HUES6 (cell line): Measurements from ENCODE around the gene CNEP1R1.
A peak's percentile ranks its signal among the peaks of the same experiment; 100 is the strongest.

Source experiments
- H3K27ac ChIP-seq: 2 replicates; pipeline ENCODE4 v1.7.0; 2013; ENCODE audit warnings: low read depth, mild to moderate bottlenecking, low read length, inconsistent platforms
- H3K27me3 ChIP-seq: 2 replicates; pipeline ENCODE4 v1.6.1; 2013; ENCODE audit warnings: low read length; ENCODE audit not compliant: control insufficient read depth, insufficient read depth
- H3K36me3 ChIP-seq: 2 replicates; pipeline ENCODE4 v1.6.1; 2013; ENCODE audit warnings: low read length; ENCODE audit not compliant: control insufficient read depth, insufficient read depth
- H3K4me1 ChIP-seq: 2 replicates; pipeline ENCODE4 v1.6.1; 2013; ENCODE audit warnings: low read length; ENCODE audit not compliant: control insufficient read depth, insufficient read depth
- H3K4me3 ChIP-seq: 2 replicates; pipeline ENCODE4 v1.5.1; 2013; ENCODE audit warnings: low read depth, low read length
- H3K9ac ChIP-seq: one replicate; pipeline ENCODE4 v1.6.1; 2013; ENCODE audit warnings: mild to moderate bottlenecking, low read length
- H3K9me3 ChIP-seq: 2 replicates; pipeline ENCODE4 v1.6.1; 2013; ENCODE audit warnings: low read depth, low read length; ENCODE audit not compliant: control insufficient read depth, insufficient read depth

The CNEP1R1 gene

GRCh38 chr16:50017553-50017952, 7.5 kb upstream of the CNEP1R1 start:
- Histone ChIP-seq H3K36me3 (no peaks in the 10 kb centered on the region), H3K27ac (no peak overlapping the region)

DNA sequence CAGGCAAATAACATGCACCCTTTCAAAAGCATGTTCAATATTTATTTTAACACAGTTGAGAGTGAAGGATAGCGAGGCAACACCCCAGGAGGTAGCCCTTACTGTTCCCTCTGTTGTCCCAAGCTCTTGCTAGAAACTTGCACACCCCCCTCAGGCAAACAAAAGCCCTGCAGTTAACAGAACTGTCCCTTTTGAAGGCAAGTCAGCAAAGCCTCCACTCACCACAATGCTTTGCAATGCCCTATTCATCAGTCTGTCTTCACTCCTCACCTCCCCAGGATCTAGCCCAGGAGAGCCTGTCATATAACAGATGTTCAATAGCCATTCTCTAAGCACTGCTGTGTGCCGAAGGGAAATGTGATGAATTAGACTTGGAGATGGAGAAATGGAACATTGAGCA, 3.5 kb upstream of the CNEP1R1 start:
- H3K9ac ChIP-seq, result no peak overlapping the region
- H3K4me1 ChIP-seq, result peaks cover 8% of the 10 kb centered on the region
- no peak overlapping the region for H3K27ac ChIP-seq
- H3K4me3 ChIP-seq, result no peak overlapping the region
- no peaks in the 10 kb centered on the region for H3K27me3 ChIP-seq
- H3K9me3 ChIP-seq, result no peaks in the 10 kb centered on the region
- no peaks in the 10 kb centered on the region for H3K36me3 ChIP-seq

More at GRCh38 chr16:50017553-50017952, 7.5 kb upstream of the CNEP1R1 start:
- Histone ChIP-seq H3K4me3 (no peak overlapping the region), H3K9me3 (no peaks in the 10 kb centered on the region), H3K27me3 (no peaks in the 10 kb centered on the region), H3K4me1 (peaks cover 3% of the 10 kb centered on the region; the same call in 1 of the 2 replicates), H3K9ac (no peak overlapping the region)

GRCh38 chr16:50023641-50024040, 1.4 kb upstream of the CNEP1R1 start:
- H3K4me3 ChIP-seq, result no peak overlapping the region
- H3K27ac ChIP-seq, result no peak overlapping the region
- peaks cover 2% of the 10 kb centered on the region for H3K36me3 ChIP-seq
- no peaks in the 10 kb centered on the region for H3K9me3 ChIP-seq
- H3K4me1 ChIP-seq, result peaks cover 8% of the 10 kb centered on the region
- no peaks in the 10 kb centered on the region for H3K27me3 ChIP-seq
- H3K9ac ChIP-seq, result no peak overlapping the region

- peaks cover 8% of the 10 kb centered on the region for H3K4me1 ChIP-seq
- H3K27me3 ChIP-seq, result no peaks in the 10 kb centered on the region
- H3K36me3 ChIP-seq, result peaks cover 4% of the 10 kb centered on the region
- no peaks in the 10 kb centered on the region for H3K9me3 ChIP-seq
- no peak overlapping the region for H3K9ac ChIP-seq
- no peak overlapping the region for H3K27ac ChIP-seq
- peak overlapping the region; percentile 28; the same call in 1 of the 2 replicates for H3K4me3 ChIP-seq
Measured at GRCh38 chr16:50024207-50024606, 818 bp upstream of the CNEP1R1 start.

GRCh38 chr16:50025537-50025931, 509 bp downstream of the CNEP1R1 start:
- H3K36me3 ChIP-seq, result peaks cover 17% of the 10 kb centered on the region
- H3K9me3 ChIP-seq, result no peaks in the 10 kb centered on the region
- peak overlapping the region; percentile 75 for H3K4me3 ChIP-seq
- no peak overlapping the region for H3K27ac ChIP-seq
- peak overlapping the region; percentile 64 for H3K9ac ChIP-seq
- H3K27me3 ChIP-seq, result no peaks in the 10 kb centered on the region
- H3K4me1 ChIP-seq, result peaks cover 8% of the 10 kb centered on the region

DNA sequence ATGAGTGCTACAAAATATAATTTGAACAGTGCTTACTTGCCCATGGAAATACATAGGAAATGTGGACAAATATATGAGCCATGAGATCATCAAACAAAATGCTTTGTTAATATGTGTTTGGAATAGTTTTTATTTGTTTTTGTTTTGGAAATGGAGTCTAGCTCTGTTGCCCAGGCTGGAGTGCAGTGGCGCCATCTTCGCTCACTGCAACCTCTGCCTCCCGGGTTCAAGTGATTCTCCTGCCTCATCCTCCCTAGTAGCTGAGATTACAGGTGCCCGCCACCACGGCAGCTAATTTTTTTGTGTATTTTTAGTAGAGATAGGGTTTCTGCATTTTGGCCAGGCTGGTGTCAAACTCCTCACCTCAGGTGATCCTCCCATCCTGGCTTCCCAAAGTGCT, 2.8 kb downstream of the CNEP1R1 start:
- Histone ChIP-seq H3K27me3 (no peaks in the 10 kb centered on the region), H3K9me3 (no peaks in the 10 kb centered on the region), H3K4me3 (no peak overlapping the region), H3K27ac (no peak overlapping the region), H3K4me1 (peaks cover 4% of the 10 kb centered on the region), H3K36me3 (peaks cover 30% of the 10 kb centered on the region), H3K9ac (no peak overlapping the region)

DNA sequence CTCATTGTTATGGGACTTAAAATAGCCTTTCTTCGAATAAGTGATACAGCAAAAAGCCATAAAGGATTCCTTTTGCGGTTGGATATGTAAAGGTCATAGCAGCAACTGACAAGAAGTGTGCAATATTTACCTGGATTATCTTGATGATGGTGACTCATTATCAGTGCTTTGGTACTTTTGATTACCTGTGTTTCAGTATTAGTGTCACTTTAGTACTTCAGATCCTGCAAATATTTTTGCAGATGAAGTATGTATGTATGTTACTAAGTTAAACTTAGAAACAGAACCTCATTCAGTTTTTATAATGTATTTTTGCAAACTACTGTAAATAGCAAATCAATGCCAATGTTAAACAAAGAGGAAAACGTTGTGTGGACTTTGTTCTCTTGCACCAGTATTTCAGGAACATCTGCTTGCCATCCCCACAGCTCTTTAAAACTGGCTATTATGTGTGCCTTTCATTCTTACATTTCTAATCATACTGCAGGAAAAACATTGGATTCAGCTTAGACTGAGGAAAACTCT, 10.5 kb downstream of the CNEP1R1 start:
- no peak overlapping the region for H3K27ac ChIP-seq
- H3K9ac ChIP-seq, result no peak overlapping the region
- peaks cover 8% of the 10 kb centered on the region; the same call in 1 of the 2 replicates for H3K4me1 ChIP-seq
- peaks cover 37% of the 10 kb centered on the region for H3K36me3 ChIP-seq
- no peaks in the 10 kb centered on the region for H3K27me3 ChIP-seq
- no peaks in the 10 kb centered on the region for H3K9me3 ChIP-seq
- no peak overlapping the region for H3K4me3 ChIP-seq

DNA sequence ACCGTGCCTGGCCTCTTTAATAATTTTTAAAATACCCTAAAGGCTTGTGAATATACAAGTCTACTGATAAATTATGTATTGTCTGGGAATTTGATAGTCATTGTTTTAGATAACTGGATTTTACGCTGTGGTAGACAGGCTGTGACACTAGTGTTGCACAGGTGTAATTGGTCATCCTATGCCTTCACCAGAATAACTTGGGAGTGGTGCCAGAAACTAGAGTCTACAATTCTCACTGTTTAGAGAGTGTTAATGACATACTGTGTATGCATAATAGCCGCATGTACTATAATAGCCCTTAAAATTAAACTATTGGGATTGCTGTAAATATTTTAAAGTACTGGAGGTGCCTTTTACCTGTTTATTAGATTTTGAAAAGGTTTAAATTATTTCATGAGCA, 11.4 kb downstream of the CNEP1R1 start:
- Histone ChIP-seq H3K36me3 (peaks cover 34% of the 10 kb centered on the region), H3K9me3 (no peaks in the 10 kb centered on the region), H3K27me3 (no peaks in the 10 kb centered on the region), H3K27ac (no peak overlapping the region), H3K4me1 (peaks cover 8% of the 10 kb centered on the region; the same call in 1 of the 2 replicates), H3K4me3 (no peak overlapping the region), H3K9ac (no peak overlapping the region)

DNA sequence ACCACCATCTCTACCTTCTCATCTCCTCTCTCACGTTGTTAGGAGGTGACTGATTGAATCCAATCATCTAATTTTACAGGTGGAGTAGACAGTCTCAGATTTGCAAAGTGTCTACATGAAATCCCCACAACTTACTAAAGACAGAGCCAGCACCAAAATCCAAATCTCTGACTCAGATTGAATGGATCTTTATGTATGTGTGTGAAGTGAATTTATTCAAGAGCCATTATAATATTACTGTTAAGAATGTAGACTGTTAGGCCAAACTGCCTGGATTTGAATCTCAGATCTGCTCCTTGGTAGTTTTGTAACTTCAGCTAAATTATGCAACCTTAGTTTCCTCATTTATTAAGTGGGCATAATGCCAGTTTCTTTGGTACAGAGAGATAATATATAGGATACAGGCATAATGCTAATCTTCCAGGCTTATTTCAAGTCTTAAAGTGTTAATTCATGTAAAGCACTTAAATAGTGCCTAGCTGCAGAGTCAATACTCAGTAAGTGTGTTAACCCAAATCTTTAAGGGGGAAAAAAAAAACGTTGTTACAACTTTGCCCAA, 12.7 kb downstream of the CNEP1R1 start:
- Histone ChIP-seq H3K36me3 (peaks cover 24% of the 10 kb centered on the region), H3K27me3 (no peaks in the 10 kb centered on the region), H3K9ac (no peak overlapping the region), H3K4me3 (no peak overlapping the region), H3K9me3 (no peaks in the 10 kb centered on the region), H3K4me1 (peaks cover 8% of the 10 kb centered on the region; the same call in 1 of the 2 replicates), H3K27ac (no peak overlapping the region)

- no peak overlapping the region for H3K9ac ChIP-seq
- H3K4me1 ChIP-seq, result peaks cover 8% of the 10 kb centered on the region; the same call in 1 of the 2 replicates
- H3K27ac ChIP-seq, result no peak overlapping the region
- H3K9me3 ChIP-seq, result no peaks in the 10 kb centered on the region
- H3K27me3 ChIP-seq, result no peaks in the 10 kb centered on the region
- H3K36me3 ChIP-seq, result peaks cover 24% of the 10 kb centered on the region
- no peak overlapping the region for H3K4me3 ChIP-seq
Measured at GRCh38 chr16:50038286-50038685, 13.3 kb downstream of the CNEP1R1 start.

DNA sequence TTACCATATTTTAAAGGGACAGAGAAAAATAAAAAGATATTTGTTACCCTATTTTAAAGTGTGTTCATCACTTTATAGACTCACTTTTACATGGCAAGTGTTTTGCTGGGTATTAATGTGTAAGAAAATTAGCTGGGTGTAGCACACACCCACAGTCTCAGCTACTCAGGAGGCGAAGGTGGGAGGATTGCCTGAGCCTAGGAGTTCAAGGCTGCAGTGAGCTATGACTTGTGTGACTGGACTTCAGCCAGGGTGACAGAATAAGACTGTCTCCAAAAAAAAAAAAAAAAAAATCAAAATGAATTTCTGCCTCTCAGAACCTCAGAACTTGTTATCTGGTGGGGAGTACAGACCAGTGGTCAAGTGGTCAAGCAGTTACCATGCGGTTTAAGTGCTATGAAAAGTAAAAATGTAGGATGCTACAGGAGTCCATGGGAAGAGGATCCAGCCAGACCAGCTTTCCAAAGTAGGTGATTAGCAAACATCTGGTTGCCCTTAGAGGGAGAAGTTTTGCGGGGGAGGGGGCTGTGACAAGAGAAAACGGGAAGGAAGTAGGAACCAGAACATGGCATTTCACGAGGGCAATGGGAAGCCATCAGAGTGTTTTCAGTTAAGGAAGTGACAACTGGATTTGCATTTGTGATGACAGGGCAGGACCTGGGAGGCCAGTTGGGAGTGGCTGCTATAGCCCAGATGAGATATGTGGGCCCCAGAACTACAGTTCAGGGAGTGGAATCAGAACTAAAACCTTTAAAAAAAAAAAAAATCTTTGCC, 13.9 kb downstream of the CNEP1R1 start:
- H3K9me3 ChIP-seq, result no peaks in the 10 kb centered on the region
- peaks cover 8% of the 10 kb centered on the region; the same call in 1 of the 2 replicates for H3K4me1 ChIP-seq
- H3K27me3 ChIP-seq, result no peaks in the 10 kb centered on the region
- no peak overlapping the region for H3K4me3 ChIP-seq
- peaks cover 22% of the 10 kb centered on the region for H3K36me3 ChIP-seq
- no peak overlapping the region for H3K27ac ChIP-seq
- no peak overlapping the region for H3K9ac ChIP-seq
